HL-60/S4 treated with retinoic acid at 250 ng/mL for 4 days and 3 days (cell line): ENCODE results near the gene IL4I1.

ENCODE experiments used
- in situ Hi-C: fragments of 300-500 bp; cut with MboI; formaldehyde crosslinking; loops from 2 replicates; pipeline ENCODE4 v1.7.0; 2022; ENCODE audit warnings: low sequenced_read_pairs

Gene IL4I1

DNA sequence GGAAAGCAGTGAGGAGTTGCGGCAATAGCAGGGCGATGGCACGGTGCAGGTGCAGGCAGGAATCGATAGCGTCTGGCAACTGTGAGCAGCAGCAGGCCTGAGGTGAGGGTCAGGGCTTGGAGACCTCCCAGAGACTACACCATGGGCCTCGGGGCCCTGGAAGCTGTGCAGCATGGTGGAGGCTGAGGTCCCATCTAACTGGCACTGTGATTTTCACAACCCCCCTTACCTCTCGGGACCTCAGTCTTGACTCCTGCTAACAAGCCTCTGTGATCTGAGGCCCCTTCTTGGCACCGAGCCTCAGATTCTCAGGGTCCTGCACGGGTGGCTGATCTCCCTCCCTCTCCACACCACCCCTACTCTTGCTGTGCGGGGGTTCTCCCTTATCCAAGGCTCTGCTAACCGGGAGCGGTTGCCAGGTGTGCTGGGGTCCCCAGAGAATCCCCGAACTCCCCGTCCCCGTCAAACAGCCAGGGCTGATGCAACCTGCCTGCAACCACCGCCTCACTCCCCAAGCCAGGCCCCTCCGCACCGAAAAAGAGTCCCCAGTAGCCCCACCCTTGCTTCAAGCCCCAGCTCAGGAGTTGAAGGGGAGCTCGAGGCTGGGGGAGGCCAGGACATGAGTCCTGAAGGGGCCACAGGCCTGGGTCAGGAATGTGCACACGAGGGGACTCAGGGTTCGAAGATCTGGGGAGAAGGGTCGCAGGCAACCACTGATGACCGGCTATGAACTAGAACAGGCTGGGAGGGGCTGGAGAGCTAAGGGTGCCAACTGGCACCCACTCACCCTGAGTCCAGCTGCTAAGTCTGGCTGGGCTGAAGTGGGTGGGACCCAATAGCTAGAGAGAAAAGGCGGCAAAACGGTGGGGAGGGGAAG is 27.6 kb upstream of the IL4I1 start:
- in situ Hi-C loops, result no loop called here

DNA sequence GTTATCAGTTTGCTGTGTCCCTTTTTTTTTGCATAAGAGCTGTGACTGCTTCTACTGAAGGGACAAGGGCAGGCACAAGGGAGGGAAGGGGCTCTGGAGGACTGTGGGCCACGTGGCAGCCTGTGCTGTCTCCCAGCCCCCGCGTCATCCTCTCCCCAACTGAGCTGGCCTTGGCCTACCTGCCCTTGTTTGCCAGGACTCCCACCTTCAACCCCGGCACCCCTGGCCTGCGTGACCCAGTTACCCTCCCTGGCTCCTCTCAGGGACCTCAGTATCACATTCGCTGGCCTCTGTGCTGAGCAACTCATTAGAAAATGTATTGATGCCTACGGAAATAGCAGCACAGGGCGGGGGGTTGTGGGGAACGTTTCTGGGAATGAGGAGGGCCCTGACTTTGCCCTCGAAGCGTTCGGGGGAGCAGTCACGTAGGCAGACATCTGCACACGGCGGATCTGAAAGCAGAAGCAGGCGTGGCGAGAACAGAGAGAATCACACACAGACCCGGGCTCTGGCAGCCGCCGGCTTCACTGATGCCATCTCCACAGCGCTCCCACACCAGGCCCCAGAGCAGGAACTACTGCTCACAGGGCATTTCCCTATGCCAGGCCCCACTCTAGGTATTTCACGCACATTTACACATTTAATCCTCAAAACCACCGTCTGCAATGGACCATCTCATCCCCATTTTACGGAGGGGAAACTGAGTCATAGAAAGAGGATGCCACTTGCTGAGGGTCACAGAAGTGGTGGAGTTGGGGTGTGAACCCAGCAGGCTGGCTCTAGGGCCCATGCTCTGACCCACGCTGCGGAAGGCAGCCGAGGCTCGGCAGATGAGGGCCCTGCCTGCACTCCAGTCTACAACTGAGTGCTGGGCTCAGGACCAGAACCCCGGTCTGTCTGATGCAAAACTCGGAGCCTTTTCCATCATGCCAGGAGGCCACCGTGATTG is 26.6 kb upstream of the IL4I1 start:
- in situ Hi-C loops, result no loop called here

GRCh38 chr19:49921871-49922795 is 25.4 kb upstream of the IL4I1 start:
- in situ Hi-C loops, result no loop called here

DNA sequence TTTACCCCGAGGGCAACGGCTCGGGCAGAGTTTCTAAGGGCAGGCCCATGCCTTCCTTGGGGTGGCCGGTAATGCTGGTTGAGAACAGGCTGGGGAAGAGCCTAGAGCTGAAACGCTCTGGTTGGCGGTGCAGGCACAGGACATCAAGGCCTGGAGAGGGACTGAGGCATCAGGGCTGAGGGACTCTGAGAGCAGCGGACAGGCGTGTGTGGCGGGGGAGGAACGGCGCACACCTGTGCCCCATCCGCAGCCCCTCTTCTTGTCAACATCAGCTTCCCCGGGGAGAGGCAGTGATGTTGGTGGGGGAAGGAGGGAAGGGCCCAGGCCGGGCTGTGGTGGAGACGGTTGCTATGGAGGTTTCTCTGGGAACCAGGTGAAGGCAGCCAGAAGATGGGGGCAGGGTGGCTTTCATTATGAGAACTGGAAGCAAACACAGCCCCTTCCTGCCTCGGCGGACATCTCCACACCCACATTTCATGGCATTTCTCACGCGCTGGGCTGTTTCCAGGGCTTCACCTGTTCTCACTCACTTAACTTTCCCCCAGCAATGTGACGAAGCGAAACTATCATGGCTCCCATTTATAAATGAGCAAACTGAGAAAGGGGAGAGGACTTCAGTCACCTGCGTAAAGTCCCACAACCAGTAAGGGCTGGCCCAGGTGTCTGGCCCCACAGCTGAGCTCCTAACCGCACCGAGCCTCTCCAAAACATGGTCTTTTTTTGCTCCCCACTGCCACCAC is 24.1 kb upstream of the IL4I1 start:
- in situ Hi-C loops, result no loop called here

DNA sequence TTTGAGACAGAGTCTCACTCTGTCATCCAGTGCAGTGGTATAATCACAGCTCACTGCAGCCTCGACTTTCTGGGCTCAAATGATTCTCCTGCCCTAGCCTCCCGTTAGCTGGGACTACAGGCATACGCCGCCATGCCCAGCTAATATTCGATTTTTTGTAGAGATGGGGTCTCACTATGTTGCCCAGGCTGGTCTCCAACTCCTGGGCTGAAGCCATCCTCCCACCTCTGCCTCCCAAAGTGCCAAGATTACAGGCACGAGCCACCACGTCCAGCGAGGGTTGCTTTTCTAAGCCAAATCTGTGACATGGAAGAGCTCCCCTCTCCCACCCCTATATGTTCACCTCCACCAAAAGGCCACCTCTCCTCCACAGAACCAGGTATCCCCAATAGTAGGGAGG is 21.4 kb upstream of the IL4I1 start:
- in situ Hi-C loops, result no loop called here

DNA sequence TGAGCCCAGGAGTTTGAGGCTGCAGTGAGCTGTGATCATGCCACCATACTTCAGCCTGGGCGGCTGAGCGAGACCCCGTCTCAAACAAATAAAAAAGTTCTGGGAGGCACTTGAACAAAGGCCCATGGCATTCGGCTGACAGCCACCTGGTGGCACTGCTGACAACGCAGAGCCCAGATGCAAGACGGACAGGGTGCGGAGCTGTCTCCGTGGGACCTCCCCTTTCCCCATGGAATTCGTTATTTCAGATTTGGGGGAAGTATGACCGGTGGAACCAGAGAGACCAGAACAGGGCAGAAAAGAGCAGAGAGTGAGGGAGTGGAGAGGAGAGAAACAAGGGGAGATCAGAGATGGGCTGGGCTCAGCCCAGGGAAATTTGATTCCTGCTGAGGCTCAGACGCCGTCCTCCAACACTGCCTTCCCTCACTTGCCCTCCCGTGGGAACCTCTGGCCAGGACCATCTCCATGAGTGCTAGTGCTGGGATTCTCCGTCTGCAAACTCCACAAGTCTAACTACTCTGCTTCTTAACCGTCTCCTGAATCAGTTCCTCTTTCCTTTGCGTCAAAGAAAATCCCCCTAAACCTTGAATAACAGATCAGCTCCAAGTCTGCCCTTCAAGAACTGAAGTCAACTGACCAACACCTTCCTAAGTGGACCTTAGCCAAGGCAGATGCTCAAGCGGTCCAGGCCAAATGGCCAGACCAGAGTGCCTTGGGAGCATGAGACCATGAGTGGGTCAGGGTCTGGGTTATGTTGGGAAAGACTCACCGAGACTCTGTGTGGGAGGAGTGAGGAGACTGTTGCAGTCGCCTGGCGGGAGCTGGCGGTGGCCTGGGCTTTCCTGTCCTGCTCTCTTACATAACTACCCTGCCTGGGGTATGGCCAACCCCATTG is 20.4 kb upstream of the IL4I1 start:
- in situ Hi-C loops, result no loop called here

DNA sequence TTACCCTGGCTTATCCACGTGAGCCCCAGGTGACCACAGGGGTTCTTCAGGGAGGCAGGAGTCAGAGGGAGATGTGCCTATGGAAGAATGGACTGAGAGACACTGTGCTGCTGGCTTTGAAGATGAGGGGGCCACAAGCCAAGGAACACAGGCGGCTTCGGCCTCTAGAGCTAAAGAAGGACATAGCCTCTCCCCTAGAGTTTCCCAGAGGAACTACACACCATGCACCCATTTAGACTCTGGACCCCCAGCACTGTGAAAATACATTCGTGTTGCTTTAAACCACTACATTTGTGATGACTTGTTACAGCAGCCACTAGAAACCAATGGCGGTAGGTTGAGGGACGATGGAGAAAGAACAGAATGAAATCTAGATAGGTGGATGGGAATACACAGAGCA is 18.6 kb upstream of the IL4I1 start:
- in situ Hi-C loops, result no loop called here

DNA sequence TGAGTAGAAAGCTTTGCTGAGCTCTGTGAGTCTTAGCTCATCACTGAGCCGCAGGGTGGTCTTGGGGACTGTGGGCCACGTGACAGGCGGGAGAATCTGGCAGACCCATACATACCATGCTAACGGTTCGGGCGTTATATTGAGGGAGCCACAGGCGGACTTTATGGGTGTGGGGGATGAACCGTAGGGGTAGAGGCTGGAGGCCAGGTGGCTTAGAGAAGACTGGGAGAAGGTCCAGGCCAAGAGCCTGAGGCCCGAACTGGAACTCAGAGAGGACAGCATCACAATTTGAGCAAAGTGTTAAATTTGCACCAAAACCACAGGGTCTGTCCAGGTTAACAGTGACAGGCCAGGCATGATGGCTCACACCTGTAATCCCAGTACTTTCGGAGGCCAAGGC is 17.0 kb upstream of the IL4I1 start:
- in situ Hi-C loops, result no loop called here

DNA sequence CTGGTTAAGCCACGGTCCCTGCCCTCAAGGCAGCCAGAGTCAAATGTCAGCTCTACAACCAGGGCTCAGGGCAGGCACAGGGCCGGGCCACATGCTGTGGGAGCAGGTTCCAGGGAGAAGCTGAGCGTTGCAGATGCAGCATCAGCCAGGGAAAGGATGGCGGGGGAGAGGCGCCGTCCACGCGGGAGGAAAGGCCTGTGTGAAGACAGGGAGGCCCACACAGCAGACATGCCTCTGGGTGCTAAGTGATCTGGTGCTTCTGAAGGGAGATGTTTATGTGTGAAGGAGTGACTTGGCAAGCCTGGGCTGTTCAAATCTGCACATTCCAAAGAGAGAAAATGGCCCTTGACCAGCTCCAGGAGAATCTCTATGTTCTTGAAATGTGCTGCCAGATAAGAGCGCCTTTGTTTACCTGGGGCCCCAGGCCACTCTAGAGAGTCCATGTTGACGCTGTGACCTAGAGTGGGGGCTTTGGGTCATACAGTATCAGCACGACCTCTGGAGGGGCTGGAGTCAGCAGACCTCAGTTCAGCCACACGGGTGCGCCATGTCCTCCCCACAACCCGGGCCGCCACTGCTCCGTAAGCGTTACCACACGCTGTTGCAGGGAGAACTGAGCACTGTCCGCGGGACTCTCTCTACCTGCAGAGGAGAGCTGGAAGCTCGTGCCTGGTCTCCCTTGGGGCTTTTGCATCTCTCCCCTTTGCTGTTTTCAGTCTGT is 16.4 kb upstream of the IL4I1 start:
- in situ Hi-C loops, result no loop called here

- in situ Hi-C loops, result no loop called here
Measured at GRCh38 chr19:49911381-49912145, 14.9 kb upstream of the IL4I1 start.

DNA sequence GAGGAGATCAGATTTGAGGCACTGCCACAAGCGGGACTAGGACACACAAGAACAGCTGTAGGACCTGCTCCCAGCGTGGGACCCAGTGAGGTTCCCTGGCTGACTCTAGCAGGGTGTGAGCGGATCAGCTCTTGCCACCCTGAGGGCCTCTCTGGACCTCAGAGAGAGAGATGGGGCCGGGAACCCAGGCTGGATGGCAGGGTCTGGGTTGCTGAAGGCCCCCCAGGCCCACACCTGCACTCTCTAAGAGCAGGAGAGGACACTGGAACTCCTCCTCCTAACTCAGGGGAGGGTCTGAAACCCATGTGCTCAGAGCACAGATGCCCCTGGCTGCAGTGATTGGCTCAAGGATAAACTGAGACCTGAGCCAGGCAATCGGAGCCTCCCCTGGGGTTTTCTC is 13.5 kb upstream of the IL4I1 start:
- in situ Hi-C loops, result no loop called here

DNA sequence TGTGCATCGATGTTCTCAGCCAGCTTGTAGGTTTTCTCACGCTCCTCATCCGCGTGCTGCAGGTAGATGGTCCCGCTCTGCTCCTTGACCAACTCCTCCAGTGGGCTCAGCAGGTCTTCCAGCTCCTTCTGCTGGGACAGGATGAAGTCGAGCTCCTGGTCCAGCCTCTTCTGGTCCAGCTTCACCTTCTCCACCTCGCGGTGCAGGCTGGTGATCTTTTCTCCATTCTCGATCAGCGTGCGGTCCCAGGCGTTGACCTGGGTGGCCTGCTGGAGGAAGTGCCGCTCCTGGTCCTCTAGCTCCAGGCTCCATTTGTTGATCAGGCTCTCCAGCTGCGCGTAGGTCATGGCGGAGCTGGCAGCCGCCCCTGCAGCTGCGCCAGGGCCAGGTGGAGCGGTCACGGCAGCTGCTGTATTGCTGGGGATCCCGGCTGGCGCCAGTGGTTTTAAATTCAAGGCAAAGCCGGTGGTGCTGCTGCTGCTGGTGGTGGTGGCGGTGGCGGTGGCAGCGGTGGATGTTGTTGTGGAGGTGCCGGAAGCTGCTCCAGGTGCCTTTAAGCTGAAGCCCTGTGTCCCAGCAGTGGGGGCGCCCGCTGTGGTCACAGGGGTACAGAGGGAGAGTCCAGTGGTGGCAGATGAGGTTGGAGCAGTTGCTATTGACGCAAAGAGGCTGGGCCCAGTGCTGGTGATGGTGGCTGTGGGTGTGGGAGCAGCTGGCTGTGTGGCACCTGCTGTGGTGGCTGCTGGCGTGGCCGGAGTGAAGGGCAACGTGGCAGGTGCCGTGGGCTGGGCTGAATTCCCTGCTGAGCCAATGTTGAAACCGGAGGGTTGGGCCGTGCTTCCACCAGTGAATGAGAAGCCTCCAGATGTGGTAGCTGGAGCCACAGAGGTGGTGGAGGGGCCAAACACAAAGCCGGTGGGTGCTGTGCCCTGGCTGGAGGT is 12.1 kb upstream of the IL4I1 start:
- in situ Hi-C loops, result no loop called here

GRCh38 chr19:49907745-49908446 is 11.2 kb upstream of the IL4I1 start:
- in situ Hi-C loops, result no loop called here

- in situ Hi-C loops, result no loop called here
Measured at GRCh38 chr19:49906879-49907564, 10.3 kb upstream of the IL4I1 start.

- in situ Hi-C loops, result no loop called here
Measured at GRCh38 chr19:49904136-49904535, 7.4 kb upstream of the IL4I1 start.
